ENCODE results near the gene MAP4K1. TPM values are rescaled to one million over a fixed set of nuclear protein-coding genes. Genes with fewer than 3 reads are reported as not detected.
"Not testable (repeated sequence)": the region's sequence is repeated elsewhere in the genome, so short reads cannot be mapped to it uniquely, and the experiment has no call there.

MAP4K1 gene
- polyA plus RNA-seq, 1 donor from 2014 or later = 1.0 TPM

DNA sequence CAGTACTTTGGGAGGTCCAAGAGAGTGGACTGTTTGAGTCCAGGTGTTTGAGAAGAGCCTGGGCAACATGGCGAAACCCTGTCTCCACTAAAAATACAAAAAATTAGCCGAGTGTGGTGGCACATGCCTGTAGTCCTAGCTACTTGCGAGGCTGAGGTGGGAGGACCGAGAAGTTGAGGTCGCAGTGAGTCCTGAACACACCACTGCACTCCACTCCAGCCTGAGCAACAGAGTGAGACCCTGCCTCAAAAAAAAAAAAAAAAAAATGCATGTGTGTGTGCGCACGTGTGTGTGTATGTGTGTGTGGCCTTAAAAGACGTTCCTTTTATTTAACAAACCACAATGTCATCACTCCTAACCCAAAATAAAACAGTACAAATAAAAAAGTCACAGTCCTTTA is 62.6 kb downstream of the MAP4K1 start:
- Histone ChIP-seq H2AFZ (ENCODE audit: low read depth, low read length) (no peak overlapping the region), H3K27me3 (ENCODE audit: insufficient read depth, low read depth, low read length) (no peaks in the 10 kb centered on the region), H3F3A (ENCODE audit: insufficient read depth, low read length, poor library complexity, severe bottlenecking) (no peaks in the 10 kb centered on the region), H3K79me2 (replicated peaks; ENCODE audit: insufficient read depth, low read length) (no peaks in the 10 kb centered on the region), H3K4me3 (ENCODE audit: low read length) (no peak overlapping the region), H3K36me3 (ENCODE audit: insufficient read depth, low read length) (no peaks in the 10 kb centered on the region), H3K9ac (ENCODE audit: low read length) (no peak overlapping the region), H3K9me2 (ENCODE audit: insufficient read depth, low read length) (no peaks in the 10 kb centered on the region), H3K27ac (ENCODE audit: low read length) (no peak overlapping the region), H4K20me1 (ENCODE audit: insufficient read depth) (no peaks in the 10 kb centered on the region), H3K4me2 (ENCODE audit: low read length) (no peak overlapping the region), H3K9me3 (ENCODE audit: low read length) (no peaks in the 10 kb centered on the region)
- TF ChIP-seq EP300 (conservative IDR thresholded peaks at IDR 0.05; ENCODE audit: poor library complexity, severe bottlenecking) = no peak
- no peak for TF ChIP-seq RAD21 (conservative IDR thresholded peaks at IDR 0.05)
- TF ChIP-seq SMC3 (conservative IDR thresholded peaks at IDR 0.05; ENCODE audit: poor library complexity) = no peak
- TF ChIP-seq POLR2AphosphoS5 (IDR thresholded peaks at IDR 0.05) = no peak
- no peak for TF ChIP-seq EZH2 (IDR thresholded peaks at IDR 0.05; ENCODE audit: borderline replicate concordance, insufficient read depth, low read length, poor library complexity, severe bottlenecking)
- TF ChIP-seq TAF1 (IDR thresholded peaks at IDR 0.05; ENCODE audit: low read depth) = no peak
- TF ChIP-seq, protein P1, sequence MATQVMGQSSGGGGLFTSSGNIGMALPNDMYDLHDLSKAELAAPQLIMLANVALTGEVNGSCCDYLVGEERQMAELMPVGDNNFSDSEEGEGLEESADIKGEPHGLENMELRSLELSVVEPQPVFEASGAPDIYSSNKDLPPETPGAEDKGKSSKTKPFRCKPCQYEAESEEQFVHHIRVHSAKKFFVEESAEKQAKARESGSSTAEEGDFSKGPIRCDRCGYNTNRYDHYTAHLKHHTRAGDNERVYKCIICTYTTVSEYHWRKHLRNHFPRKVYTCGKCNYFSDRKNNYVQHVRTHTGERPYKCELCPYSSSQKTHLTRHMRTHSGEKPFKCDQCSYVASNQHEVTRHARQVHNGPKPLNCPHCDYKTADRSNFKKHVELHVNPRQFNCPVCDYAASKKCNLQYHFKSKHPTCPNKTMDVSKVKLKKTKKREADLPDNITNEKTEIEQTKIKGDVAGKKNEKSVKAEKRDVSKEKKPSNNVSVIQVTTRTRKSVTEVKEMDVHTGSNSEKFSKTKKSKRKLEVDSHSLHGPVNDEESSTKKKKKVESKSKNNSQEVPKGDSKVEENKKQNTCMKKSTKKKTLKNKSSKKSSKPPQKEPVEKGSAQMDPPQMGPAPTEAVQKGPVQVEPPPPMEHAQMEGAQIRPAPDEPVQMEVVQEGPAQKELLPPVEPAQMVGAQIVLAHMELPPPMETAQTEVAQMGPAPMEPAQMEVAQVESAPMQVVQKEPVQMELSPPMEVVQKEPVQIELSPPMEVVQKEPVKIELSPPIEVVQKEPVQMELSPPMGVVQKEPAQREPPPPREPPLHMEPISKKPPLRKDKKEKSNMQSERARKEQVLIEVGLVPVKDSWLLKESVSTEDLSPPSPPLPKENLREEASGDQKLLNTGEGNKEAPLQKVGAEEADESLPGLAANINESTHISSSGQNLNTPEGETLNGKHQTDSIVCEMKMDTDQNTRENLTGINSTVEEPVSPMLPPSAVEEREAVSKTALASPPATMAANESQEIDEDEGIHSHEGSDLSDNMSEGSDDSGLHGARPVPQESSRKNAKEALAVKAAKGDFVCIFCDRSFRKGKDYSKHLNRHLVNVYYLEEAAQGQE (IDR thresholded peaks at IDR 0.05; ENCODE audit: borderline replicate concordance) = no peak

DNA sequence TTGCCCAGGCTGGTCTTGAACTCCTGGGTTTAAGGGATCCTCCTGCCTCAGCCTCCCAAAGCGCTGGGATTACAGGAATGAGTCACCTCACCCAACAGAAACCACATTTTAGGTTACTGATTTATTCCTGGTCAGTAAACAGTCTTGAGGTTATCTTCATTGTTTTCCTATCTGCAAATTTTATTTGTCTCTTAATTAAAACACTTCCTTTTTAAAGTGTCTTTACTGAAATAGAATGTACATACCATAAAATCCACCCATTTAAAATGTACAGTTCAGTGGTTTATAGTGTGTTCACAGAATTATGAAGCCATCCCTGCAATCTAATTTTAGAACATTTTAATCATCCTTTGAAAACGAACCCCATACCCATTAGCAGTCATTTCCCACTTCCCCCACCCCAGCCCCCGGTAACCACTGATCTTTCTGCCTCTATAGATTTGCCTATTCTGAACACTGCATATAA is 63.0 kb downstream of the MAP4K1 start:
- H3F3A ChIP-seq (ENCODE audit: insufficient read depth, low read length, poor library complexity, severe bottlenecking) = no peaks in the 10 kb centered on the region

DNA sequence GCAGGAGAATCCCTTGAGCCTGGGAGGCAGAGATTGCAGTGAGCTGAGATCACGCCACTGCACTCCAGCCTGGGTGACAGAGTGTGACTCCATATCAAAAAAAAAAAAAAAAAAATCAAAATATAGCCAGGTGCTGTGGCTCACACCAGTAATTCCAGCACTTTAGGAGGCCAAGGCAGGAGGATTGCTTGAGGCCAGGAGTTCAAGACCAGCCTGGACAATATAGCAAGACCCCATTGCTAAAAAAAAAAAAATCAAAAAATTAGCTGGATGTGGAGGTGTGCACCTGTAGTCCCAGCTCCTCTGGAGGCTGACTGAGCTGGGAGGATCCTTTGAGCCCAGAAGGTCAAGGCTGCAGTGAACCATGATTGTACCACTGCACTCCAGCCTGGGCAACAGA is 64.5 kb downstream of the MAP4K1 start:
- not testable (repeated sequence) for H3K27me3 ChIP-seq (ENCODE audit: insufficient read depth, low read depth, low read length); H3K36me3 ChIP-seq (ENCODE audit: insufficient read depth, low read length); H4K20me1 ChIP-seq (ENCODE audit: insufficient read depth)

More for the DNA sequence above, 63.0 kb downstream of the MAP4K1 start:
- H3K4me2 ChIP-seq (ENCODE audit: low read length) = no peak overlapping the region
- H3K36me3 ChIP-seq (ENCODE audit: insufficient read depth, low read length) = no peaks in the 10 kb centered on the region
- no peaks in the 10 kb centered on the region for H3K9me2 ChIP-seq (ENCODE audit: insufficient read depth, low read length)
- H3K9me3 ChIP-seq (ENCODE audit: low read length) = no peaks in the 10 kb centered on the region
- H3K4me3 ChIP-seq (ENCODE audit: low read length) = no peak overlapping the region
- H2AFZ ChIP-seq (ENCODE audit: low read depth, low read length) = no peak overlapping the region
- H4K20me1 ChIP-seq (ENCODE audit: insufficient read depth) = no peaks in the 10 kb centered on the region
- TF ChIP-seq, protein P1 (IDR thresholded peaks at IDR 0.05; ENCODE audit: borderline replicate concordance) = no peak
- TF ChIP-seq EZH2 (IDR thresholded peaks at IDR 0.05; ENCODE audit: borderline replicate concordance, insufficient read depth, low read length, poor library complexity, severe bottlenecking) (no peak), TAF1 (IDR thresholded peaks at IDR 0.05; ENCODE audit: low read depth) (no peak), EP300 (conservative IDR thresholded peaks at IDR 0.05; ENCODE audit: poor library complexity, severe bottlenecking) (no peak), RAD21 (conservative IDR thresholded peaks at IDR 0.05) (no peak), SMC3 (conservative IDR thresholded peaks at IDR 0.05; ENCODE audit: poor library complexity) (no peak), MXI1 (conservative IDR thresholded peaks at IDR 0.05; ENCODE audit: poor library complexity, severe bottlenecking) (no peak), POLR2AphosphoS5 (IDR thresholded peaks at IDR 0.05) (no peak)
- TF ChIP-seq, protein P2, sequence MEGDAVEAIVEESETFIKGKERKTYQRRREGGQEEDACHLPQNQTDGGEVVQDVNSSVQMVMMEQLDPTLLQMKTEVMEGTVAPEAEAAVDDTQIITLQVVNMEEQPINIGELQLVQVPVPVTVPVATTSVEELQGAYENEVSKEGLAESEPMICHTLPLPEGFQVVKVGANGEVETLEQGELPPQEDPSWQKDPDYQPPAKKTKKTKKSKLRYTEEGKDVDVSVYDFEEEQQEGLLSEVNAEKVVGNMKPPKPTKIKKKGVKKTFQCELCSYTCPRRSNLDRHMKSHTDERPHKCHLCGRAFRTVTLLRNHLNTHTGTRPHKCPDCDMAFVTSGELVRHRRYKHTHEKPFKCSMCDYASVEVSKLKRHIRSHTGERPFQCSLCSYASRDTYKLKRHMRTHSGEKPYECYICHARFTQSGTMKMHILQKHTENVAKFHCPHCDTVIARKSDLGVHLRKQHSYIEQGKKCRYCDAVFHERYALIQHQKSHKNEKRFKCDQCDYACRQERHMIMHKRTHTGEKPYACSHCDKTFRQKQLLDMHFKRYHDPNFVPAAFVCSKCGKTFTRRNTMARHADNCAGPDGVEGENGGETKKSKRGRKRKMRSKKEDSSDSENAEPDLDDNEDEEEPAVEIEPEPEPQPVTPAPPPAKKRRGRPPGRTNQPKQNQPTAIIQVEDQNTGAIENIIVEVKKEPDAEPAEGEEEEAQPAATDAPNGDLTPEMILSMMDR (IDR thresholded peaks at IDR 0.05; ENCODE audit: poor library complexity, severe bottlenecking) = no peak
- no peak overlapping the region for H3K9ac ChIP-seq (ENCODE audit: low read length)
- no peaks in the 10 kb centered on the region for H3K27me3 ChIP-seq (ENCODE audit: insufficient read depth, low read depth, low read length)
- H3K27ac ChIP-seq (ENCODE audit: low read length) = no peak overlapping the region
- H3K79me2 ChIP-seq (replicated peaks; ENCODE audit: insufficient read depth, low read length) = no peaks in the 10 kb centered on the region

More for the DNA sequence above, 64.5 kb downstream of the MAP4K1 start:
- not testable (repeated sequence) for H3K27ac ChIP-seq (ENCODE audit: low read length); H3K79me2 ChIP-seq (replicated peaks; ENCODE audit: insufficient read depth, low read length); H3K9ac ChIP-seq (ENCODE audit: low read length); H3K9me3 ChIP-seq (ENCODE audit: low read length); H3K4me3 ChIP-seq (ENCODE audit: low read length); H3K4me2 ChIP-seq (ENCODE audit: low read length); H2AFZ ChIP-seq (ENCODE audit: low read depth, low read length); H3K9me2 ChIP-seq (ENCODE audit: insufficient read depth, low read length); H3F3A ChIP-seq (ENCODE audit: insufficient read depth, low read length, poor library complexity, severe bottlenecking)
